WTC11 (cell line): ENCODE results near the gene NPTN.

ENCODE experiments used
- CTCF ChIP-seq: fragments of 200-600 bp; IDR thresholded peaks from 2 replicates; pipeline ENCODE4 v1.8.0; 2022; ENCODE audit warnings: antibody characterized with exemption
- E2F4 ChIP-seq: sonication (generic); formaldehyde crosslinking; IDR thresholded peaks from 2 replicates; pipeline ENCODE4 v1.8.1; 2022; ENCODE audit warnings: low read depth, mild to moderate bottlenecking, moderate library complexity, missing genetic modification reagents, borderline replicate concordance
- MAX ChIP-seq: sonication (generic); formaldehyde crosslinking; IDR thresholded peaks from 2 replicates; pipeline ENCODE4 v1.8.0; 2022; ENCODE audit warnings: mild to moderate bottlenecking, missing genetic modification reagents
- NFYB ChIP-seq: sonication (generic); formaldehyde crosslinking; conservative IDR thresholded peaks from 2 replicates; pipeline ENCODE4 v1.8.0; 2022; ENCODE audit warnings: low read depth, missing genetic modification reagents
- STAT6 ChIP-seq: sonication (generic); formaldehyde crosslinking; conservative IDR thresholded peaks from 2 replicates; pipeline ENCODE4 v1.8.1; 2023; ENCODE audit warnings: mild to moderate bottlenecking, low read depth, missing genetic modification reagents, moderate library complexity
- ZNF121 ChIP-seq: sonication (generic); formaldehyde crosslinking; IDR thresholded peaks from 2 replicates; pipeline ENCODE4 v1.8.0; 2023; ENCODE audit warnings: missing genetic modification reagents
- ZNF138 ChIP-seq: sonication (generic); formaldehyde crosslinking; conservative IDR thresholded peaks from 2 replicates; pipeline ENCODE4 v1.8.1; 2022; ENCODE audit warnings: mild to moderate bottlenecking, moderate library complexity, missing genetic modification reagents
- ZSCAN18 ChIP-seq: fragments of 250-450 bp; sonication (Bioruptor Pico); IDR thresholded peaks from 2 replicates; pipeline ENCODE4 v2.1.2; 2022; ENCODE audit warnings: mild to moderate bottlenecking, moderate library complexity

- TF ChIP-seq CTCF, result no peak
- TF ChIP-seq E2F4, result no peak
- no peak for TF ChIP-seq MAX (CRISPR knock-in tag)
- no peak for TF ChIP-seq ZNF138 (CRISPR knock-in tag)
- no peak for TF ChIP-seq NFYB (CRISPR knock-in tag)
- TF ChIP-seq ZNF121, result no peak
- TF ChIP-seq STAT6 (CRISPR knock-in tag), result no peak
- TF ChIP-seq ZSCAN18 (CRISPR knock-in tag), result no peak
Observed at GRCh38 chr15:73522011-73522410, 111.2 kb downstream of the NPTN start.
